CD4-positive, alpha-beta T cell treated with Interleukin-12 subunit alpha and Interleukin-12 subunit beta, for 1 hour (primary cell): ENCODE measurements around the gene XKR8.
"Not testable (repeated sequence)": the region's sequence is repeated elsewhere in the genome, so short reads cannot be mapped to it uniquely, and the experiment has no call there.

Experiments used
- DNase-seq: peaks from one replicate; pipeline ENCODE4 v3.0.0-alpha.2; 2020

The XKR8 gene

GRCh38 chr1:27993241-27993640, 33.5 kb downstream of the XKR8 start:
- peak; percentile 26 for DNase-seq

- no peak for DNase-seq
Measured at GRCh38 chr1:27994060-27994459, 34.3 kb downstream of the XKR8 start.

- not testable (repeated sequence) for DNase-seq
Measured at GRCh38 chr1:27994526-27994925, 34.8 kb downstream of the XKR8 start.

- no peak for DNase-seq
Measured at GRCh38 chr1:27999055-27999454, 39.3 kb downstream of the XKR8 start.

GRCh38 chr1:28002600-28002999, 42.8 kb downstream of the XKR8 start:
- DNase-seq = no peak

GRCh38 chr1:28003117-28003516, 43.3 kb downstream of the XKR8 start:
- DNase-seq = not testable (repeated sequence)

- no peak for DNase-seq
Measured at GRCh38 chr1:28010969-28011368, 51.2 kb downstream of the XKR8 start.
